Bronchial epithelial cell (primary cell): ENCODE results near the gene DNASE1L1. TPM values are rescaled to one million over a fixed set of nuclear protein-coding genes. Genes with fewer than 3 reads are reported as not detected.
A peak's percentile ranks its signal among the peaks of the same experiment; 100 is the strongest.

Experiments used
- DNase-seq: peaks from one replicate; pipeline ENCODE4 v3.0.0-alpha.2; 2010; ENCODE audit warnings: low read depth
- FAIRE-seq: peaks from 2 replicates; lab custom pipeline; 2011; peaks lifted over from hg19 to GRCh38; lab: Jason Lieb, UNC
- H3K27me3 ChIP-seq: 2 replicates; pipeline ENCODE4 v1.5.1; 2011; ENCODE audit warnings: low read length; ENCODE audit not compliant: control insufficient read depth, insufficient read depth
- H3K36me3 ChIP-seq: 2 replicates; pipeline ENCODE4 v1.5.1; 2011; ENCODE audit warnings: low read length; ENCODE audit not compliant: control insufficient read depth, insufficient read depth
- H3K4me3 ChIP-seq: 2 replicates; pipeline ENCODE4 v1.5.1; 2011; ENCODE audit warnings: mild to moderate bottlenecking, low read depth, low read length, control low read depth
- CTCF ChIP-seq: IDR thresholded peaks from 2 replicates; pipeline ENCODE4 v1.5.1; 2011; ENCODE audit warnings: mild to moderate bottlenecking, moderate library complexity, low read length, control low read depth, inconsistent platforms; ENCODE audit not compliant: insufficient read depth, severe bottlenecking
- total RNA-seq: library from RNA; depleted of rRNA; stranded (reverse); fragments of >200 nt; gene quantifications from 2 replicates; pipeline ENCODE4 v1.2.1, GENCODE V29; 2014

DNASE1L1 gene
- total RNA-seq, 1 donor from 2014 or later: 38.7 TPM

- FAIRE-seq (no peak), DNase-seq (peak; percentile 44)
- TF ChIP-seq CTCF: no peak
- Histone ChIP-seq H3K4me3 (no peak overlapping the region), H3K27me3 (no peaks in the 10 kb centered on the region), H3K36me3 (peaks cover 3% of the 10 kb centered on the region)
These were observed 36.4 kb downstream of the DNASE1L1 start for GRCh38 chrX:154372612-154373022.

- H3K4me3 ChIP-seq: peak overlapping the region; percentile 85
- FAIRE-seq (no peak), DNase-seq (no peak)
- H3K36me3 ChIP-seq: peaks cover 9% of the 10 kb centered on the region
- TF ChIP-seq CTCF: no peak
- H3K27me3 ChIP-seq: no peaks in the 10 kb centered on the region
These were observed 37.2 kb downstream of the DNASE1L1 start for GRCh38 chrX:154371789-154372300.

GRCh38 chrX:154371017-154371788 is 37.9 kb downstream of the DNASE1L1 start:
- H3K36me3 ChIP-seq: peaks cover 14% of the 10 kb centered on the region
- DNase-seq (peak; percentile 66), FAIRE-seq (no peak)
- no peaks in the 10 kb centered on the region for H3K27me3 ChIP-seq
- H3K4me3 ChIP-seq: peak overlapping the region; percentile 85
- TF ChIP-seq CTCF: no peak

GRCh38 chrX:154370300-154371016 is 38.6 kb downstream of the DNASE1L1 start:
- H3K27me3 ChIP-seq: no peaks in the 10 kb centered on the region
- FAIRE-seq: no peak
- H3K36me3 ChIP-seq: peaks cover 20% of the 10 kb centered on the region
- DNase-seq: no peak
- H3K4me3 ChIP-seq: peak overlapping the region; percentile 85
- no peak for TF ChIP-seq CTCF

- peak; percentile 77 for DNase-seq
- no peaks in the 10 kb centered on the region for H3K27me3 ChIP-seq
- no peak for TF ChIP-seq CTCF
- peaks cover 23% of the 10 kb centered on the region for H3K36me3 ChIP-seq
- no peak for FAIRE-seq
- H3K4me3 ChIP-seq: peak overlapping the region; percentile 85
These were observed 39.4 kb downstream of the DNASE1L1 start for GRCh38 chrX:154369449-154370299.
